Chondrocyte (in vitro differentiated cells): ENCODE results near the gene SVOPL. TPM values are rescaled to one million over a fixed set of nuclear protein-coding genes. Genes with fewer than 3 reads are reported as not detected.

Source experiments
- DNase-seq: peaks from one replicate; pipeline ENCODE4 v3.0.0; 2021; ENCODE audit warnings: mixed read lengths, low spot score
- H3K27ac Mint-ChIP-seq: one replicate; pipeline ENCODE4 v1.8.0; 2021; ENCODE audit warnings: mild to moderate bottlenecking, moderate library complexity, mixed read lengths; ENCODE audit not compliant: unreplicated experiment
- H3K27me3 Mint-ChIP-seq: 2 replicates; pipeline ENCODE4 v1.8.0; 2021; ENCODE audit warnings: low read depth, mixed read lengths
- H3K36me3 Mint-ChIP-seq: 2 replicates; pipeline ENCODE4 v1.8.0; 2021; ENCODE audit warnings: low read depth, mixed read lengths
- H3K4me1 Mint-ChIP-seq: 2 replicates; pipeline ENCODE4 v1.8.0; 2021; ENCODE audit warnings: low read depth, mild to moderate bottlenecking, mixed read lengths
- H3K4me3 Mint-ChIP-seq: one replicate; pipeline ENCODE4 v1.8.0; 2021; ENCODE audit warnings: mild to moderate bottlenecking, moderate library complexity, mixed read lengths; ENCODE audit not compliant: unreplicated experiment
- H3K9me3 Mint-ChIP-seq: 2 replicates; pipeline ENCODE4 v1.8.0; 2021; ENCODE audit warnings: low read depth, mixed read lengths
- CTCF ChIP-seq: fragments of 200-600 bp; sonication (generic); IDR thresholded peaks from 2 replicates; pipeline ENCODE4 v1.5.0; 2021; ENCODE audit warnings: antibody characterized with exemption, mild to moderate bottlenecking, moderate library complexity
- total RNA-seq: library from RNA; stranded (reverse); gene quantifications from 3 replicates; pipeline ENCODE4 v1.2.1, GENCODE V29; 2021

Gene SVOPL
- total RNA-seq, 1 donor from 2014 or later: not detected

- DNase-seq: no peak
- Mint-ChIP-seq H3K27ac (no peak overlapping the region), H3K4me1 (peaks cover 7% of the 10 kb centered on the region), H3K9me3 (no peaks in the 10 kb centered on the region), H3K27me3 (peaks cover 9% of the 10 kb centered on the region), H3K4me3 (no peak overlapping the region), H3K36me3 (no peaks in the 10 kb centered on the region)
- TF ChIP-seq CTCF: no peak
Observed at GRCh38 chr7:138745189-138745588, 44.0 kb upstream of the SVOPL start.

GRCh38 chr7:138741453-138741735 is 40.2 kb upstream of the SVOPL start:
- Mint-ChIP-seq H3K27me3 (no peaks in the 10 kb centered on the region), H3K27ac (peak overlapping the region; percentile 54), H3K9me3 (no peaks in the 10 kb centered on the region), H3K4me3 (no peak overlapping the region), H3K36me3 (no peaks in the 10 kb centered on the region), H3K4me1 (peaks cover 18% of the 10 kb centered on the region)
- DNase-seq: no peak
- no peak for TF ChIP-seq CTCF

GRCh38 chr7:138739859-138740258 is 38.7 kb upstream of the SVOPL start:
- peaks cover 18% of the 10 kb centered on the region for H3K4me1 Mint-ChIP-seq
- DNase-seq: no peak
- H3K9me3 Mint-ChIP-seq: no peaks in the 10 kb centered on the region
- H3K36me3 Mint-ChIP-seq: no peaks in the 10 kb centered on the region
- no peak for TF ChIP-seq CTCF
- H3K4me3 Mint-ChIP-seq: no peak overlapping the region
- H3K27me3 Mint-ChIP-seq: no peaks in the 10 kb centered on the region
- no peak overlapping the region for H3K27ac Mint-ChIP-seq

- Mint-ChIP-seq H3K36me3 (no peaks in the 10 kb centered on the region), H3K4me3 (peak overlapping the region; percentile 55), H3K9me3 (no peaks in the 10 kb centered on the region), H3K27ac (peak overlapping the region; percentile 55), H3K4me1 (peaks cover 18% of the 10 kb centered on the region), H3K27me3 (no peaks in the 10 kb centered on the region)
- TF ChIP-seq CTCF: peak; percentile 98
- DNase-seq: no peak
Observed at GRCh38 chr7:138738551-138739335, 37.6 kb upstream of the SVOPL start.

- Mint-ChIP-seq H3K4me1 (peaks cover 18% of the 10 kb centered on the region), H3K27me3 (no peaks in the 10 kb centered on the region), H3K9me3 (no peaks in the 10 kb centered on the region), H3K36me3 (no peaks in the 10 kb centered on the region), H3K27ac (peak overlapping the region; percentile 55), H3K4me3 (no peak overlapping the region)
- TF ChIP-seq CTCF: no peak
- DNase-seq: no peak
Observed at GRCh38 chr7:138738114-138738513, 37.0 kb upstream of the SVOPL start.
